NCI-H82 treated with DMSO at 0.1 percent for 48 hours (cell line): ENCODE results near the gene FOSL1.

Experiments
- DNase-seq: peaks from one replicate; lab custom pipeline; 2025; ENCODE audit not compliant: unreplicated experiment; lab: John Stamatoyannopoulos, UW

FOSL1 gene

GRCh38 chr11:65919573-65920371 is 19.6 kb upstream of the FOSL1 start:
- no peak for DNase-seq

GRCh38 chr11:65919141-65919572 is 19.0 kb upstream of the FOSL1 start, which contains the start of gene DRAP1:
DRAP1 (plus strand) TSS chr11:65919426; CDS start chr11:65919502, 76 bp downstream.
- peak; percentile 92 for DNase-seq

- DNase-seq = no peak
These were observed 18.3 kb upstream of the FOSL1 start, which contains the start of gene C11orf68 for GRCh38 chr11:65918211-65919140. C11orf68 (minus strand) TSS chr11:65919062; CDS start chr11:65919031, 31 bp downstream.

GRCh38 chr11:65917434-65918210 is 17.4 kb upstream of the FOSL1 start:
- DNase-seq = no peak

DNA sequence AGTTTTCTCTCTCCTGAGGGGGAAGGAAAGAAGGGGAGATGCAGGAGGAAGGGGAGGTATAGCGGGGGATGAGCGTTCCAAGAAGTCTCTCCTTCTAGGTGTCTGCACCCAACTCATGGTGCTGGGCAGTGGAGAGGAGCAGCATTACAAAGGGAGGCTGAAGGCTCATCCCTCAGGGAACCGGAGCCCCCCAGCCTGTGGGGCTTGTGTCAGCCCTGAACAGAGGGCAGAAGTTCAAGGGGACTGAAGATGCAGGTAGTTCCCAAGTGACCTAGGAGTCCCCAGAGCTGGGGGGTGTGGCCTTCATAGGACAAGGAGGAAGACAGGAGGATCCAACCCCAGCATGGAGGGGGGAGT is 16.9 kb upstream of the FOSL1 start:
- DNase-seq = no peak

GRCh38 chr11:65916391-65916790 is 16.2 kb upstream of the FOSL1 start:
- no peak for DNase-seq

GRCh38 chr11:65915821-65916251 is 15.6 kb upstream of the FOSL1 start:
- DNase-seq = no peak

GRCh38 chr11:65915101-65915820 is 15.1 kb upstream of the FOSL1 start:
- no peak for DNase-seq

GRCh38 chr11:65912845-65913244 is 12.7 kb upstream of the FOSL1 start:
- DNase-seq = no peak

- DNase-seq = no peak
These were observed 11.7 kb upstream of the FOSL1 start for GRCh38 chr11:65911682-65912568.

- DNase-seq = no peak
These were observed 7.7 kb upstream of the FOSL1 start for GRCh38 chr11:65907878-65908277.

DNA sequence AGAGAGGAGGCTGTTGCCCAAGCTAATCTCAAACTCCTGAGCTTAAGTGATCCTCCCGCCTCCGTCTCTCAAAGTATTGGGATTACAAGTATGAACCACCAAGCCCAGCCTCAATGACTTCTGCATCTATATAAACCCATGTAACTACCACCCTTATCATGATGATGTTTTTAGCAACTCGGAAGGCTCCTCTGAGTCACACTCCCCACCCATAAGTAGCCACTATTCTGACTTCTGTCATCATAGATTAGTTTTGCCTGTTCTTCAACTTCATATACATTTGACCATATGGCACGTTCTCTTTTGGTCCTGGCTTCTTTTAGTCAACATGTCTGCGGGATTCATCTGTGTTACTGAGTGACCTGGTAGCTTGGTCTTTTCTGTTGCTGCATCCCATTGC is 6.4 kb upstream of the FOSL1 start:
- DNase-seq = no peak

- DNase-seq = no peak
These were observed 3.5 kb upstream of the FOSL1 start for GRCh38 chr11:65903715-65904114.

DNA sequence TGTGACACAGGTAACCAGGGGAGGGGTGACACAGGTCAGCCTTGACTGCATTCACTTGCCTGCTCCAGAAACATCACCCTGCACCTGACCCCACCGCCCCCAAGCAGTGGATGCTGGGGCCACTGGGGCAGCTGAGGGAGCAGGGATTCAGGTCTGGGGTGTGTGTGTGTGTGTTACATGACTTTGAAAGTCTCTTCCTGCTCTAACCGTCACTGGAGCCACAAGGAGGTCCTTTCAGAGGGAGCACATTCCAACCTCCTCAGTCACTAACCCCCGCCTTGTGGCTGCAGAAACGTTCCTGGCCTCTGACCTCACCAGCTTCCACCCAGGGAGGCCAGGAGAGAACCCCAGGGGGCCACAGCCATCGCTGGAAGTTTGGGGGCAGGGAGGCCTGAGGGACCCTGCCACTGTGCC is 2.9 kb upstream of the FOSL1 start:
- DNase-seq = no peak

DNA sequence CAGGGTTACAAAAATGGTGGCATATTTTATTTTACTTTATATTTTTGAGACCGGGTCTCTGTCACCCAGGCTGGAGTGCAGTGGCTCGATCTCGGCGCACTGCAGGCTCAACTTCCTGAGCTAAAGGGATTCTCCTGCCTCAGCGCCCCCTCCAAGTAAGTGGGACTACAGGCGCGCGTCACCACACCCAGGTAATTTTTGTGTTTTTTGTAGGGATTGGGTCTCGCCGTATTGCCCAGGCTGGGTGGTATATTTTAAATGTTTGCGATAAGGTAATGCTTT is 652 bp upstream of the FOSL1 start:
- DNase-seq = no peak

GRCh38 chr11:65899356-65900124 is 648 bp downstream of the FOSL1 start:
- no peak for DNase-seq

DNA sequence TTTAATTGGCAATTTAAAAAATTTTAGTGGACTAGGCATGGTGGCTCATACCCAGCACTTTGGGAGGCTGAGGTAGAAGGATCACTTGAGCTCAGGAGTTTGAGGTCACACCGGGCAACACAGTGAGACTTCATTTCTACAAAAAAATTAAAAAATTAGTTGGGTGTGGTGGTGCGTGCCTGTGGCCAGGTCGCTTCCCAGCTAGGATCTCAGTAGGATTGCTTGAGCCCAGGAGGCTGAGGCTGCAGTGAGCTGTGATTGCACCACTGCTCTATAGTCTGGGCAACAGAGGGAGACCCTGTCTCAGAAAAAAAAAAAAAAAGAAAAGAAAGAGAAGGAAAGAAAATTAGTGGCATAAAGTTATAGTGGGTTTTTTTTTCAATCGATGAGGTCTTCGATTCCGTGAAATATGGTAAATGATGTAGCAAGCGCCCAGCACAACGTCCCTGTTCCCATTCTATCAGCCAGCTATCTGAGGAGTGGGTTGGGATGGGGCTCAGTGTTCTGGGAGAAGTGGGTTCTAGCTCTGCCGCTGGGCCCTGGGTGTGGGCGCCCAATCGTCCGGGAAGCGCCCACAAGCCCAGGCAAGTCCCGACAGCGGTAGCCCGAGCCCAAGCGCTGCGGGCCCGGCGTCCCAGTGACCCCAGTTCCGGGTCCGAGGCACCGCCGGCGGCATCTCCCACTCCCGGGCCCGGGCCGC is 1.4 kb downstream of the FOSL1 start:
- no peak for DNase-seq

DNA sequence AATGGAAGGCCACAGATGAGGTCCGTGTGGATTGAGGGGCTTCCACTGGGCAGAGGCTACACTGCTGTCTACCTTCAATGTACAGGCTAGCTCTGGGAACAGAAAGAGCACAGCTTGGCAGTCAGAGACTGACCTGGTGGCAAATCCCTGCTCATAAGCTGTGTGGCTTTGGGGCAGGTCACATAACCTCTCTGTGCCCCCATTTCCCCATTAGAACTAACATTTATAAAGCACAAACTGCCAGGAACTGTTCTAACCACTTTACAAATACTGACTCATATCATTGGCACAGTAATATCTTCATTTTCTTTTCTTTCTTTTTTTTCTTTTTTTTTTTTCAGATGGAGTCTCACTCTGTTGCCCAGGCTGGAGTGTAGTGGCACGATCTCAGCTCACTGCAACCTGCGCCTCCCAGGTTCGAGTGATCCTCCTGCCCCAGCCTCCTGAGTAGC is 3.1 kb downstream of the FOSL1 start:
- DNase-seq = no peak
